A549 treated with ZK216348 at 1 μM for 4 hours (cell line): ENCODE results near the gene ZNF177. TPM values are rescaled to one million over a fixed set of nuclear protein-coding genes. Genes with fewer than 3 reads are reported as not detected.

Experiments used
- total RNA-seq: library from RNA; stranded (reverse); fragments of 200-300 nt; extraction: Qiagen RNA extraction; gene quantifications from 5 replicates; pipeline ENCODE4 v1.2.3, GENCODE V29; 2022; ENCODE audit warnings: low read depth

ZNF177 gene
- total RNA-seq = 0.30 to 0.74 TPM (median 0.62 TPM) in 5 replicates

DNA sequence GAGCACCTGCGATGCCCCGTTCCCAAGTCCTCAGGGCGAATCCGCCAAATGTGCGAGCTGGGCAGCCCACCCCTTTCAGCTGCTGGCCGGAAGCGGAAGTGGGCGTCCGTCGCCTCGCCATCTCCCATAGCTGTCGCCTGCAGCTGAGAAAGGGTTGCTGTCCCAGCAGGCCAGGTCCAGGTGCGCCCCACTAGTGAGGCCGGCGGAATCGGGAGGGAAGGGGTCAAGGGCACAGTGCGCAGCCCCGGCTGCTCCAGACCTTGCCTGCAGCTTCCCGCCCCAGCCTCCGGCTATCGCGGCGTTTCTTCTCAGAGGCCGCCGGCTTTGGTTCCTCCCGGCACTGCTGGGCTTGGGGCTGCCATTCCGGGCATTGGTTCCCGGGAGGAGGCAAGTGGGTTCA, at the start of gene ZNF177:
ZNF177 (plus strand) TSS at position 109 of the 400 bp plus-strand sequence. CDS start 15,299 bp downstream, outside the sequence.

DNA sequence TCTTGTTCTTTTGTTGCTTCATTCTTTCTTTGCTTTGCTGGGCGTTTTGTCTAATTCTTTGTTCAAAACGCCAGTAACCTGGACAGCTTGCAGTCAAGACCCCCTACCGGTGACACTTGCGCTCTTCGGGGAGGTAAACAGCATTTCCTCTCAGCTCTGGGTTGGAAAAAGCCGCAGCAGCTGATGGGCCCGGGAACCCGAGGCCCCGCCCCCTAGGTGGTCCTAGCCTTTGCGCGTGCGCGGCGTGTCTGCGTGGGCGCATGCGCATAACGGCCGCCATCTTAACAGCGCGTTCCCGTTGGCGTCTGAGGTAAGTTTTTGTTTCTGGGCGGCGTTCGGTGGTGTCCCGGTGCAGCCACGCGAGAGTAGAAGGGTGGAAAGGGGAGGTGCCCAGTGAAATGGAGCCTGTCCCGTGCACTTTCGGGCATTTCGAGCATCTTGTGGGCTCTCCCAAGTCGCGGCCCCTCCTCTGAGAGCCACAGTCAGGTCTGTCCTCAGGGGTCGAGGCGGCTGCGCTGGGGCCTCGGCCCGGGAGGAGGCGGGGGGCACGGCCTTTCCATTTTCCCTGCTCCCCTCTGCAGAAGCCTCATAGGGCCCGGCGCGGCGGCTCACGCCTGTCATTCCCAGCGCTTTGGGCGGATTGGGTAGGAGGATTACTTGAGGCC, 38.8 kb upstream of the ZNF177 start, which contains the start of gene ZNF559:
ZNF559 (plus strand) TSS at position 261 of the 665 bp plus-strand sequence. CDS start 14,371 bp downstream, outside the sequence.

Other genes with a start within 250 kb of the ZNF177 start
- gene OR7G1, start 247.2 kb upstream of the ZNF177 start, total RNA-seq = not detected in 5 replicates
- not detected in 5 replicates for gene OR7G3, start 236.1 kb upstream of the ZNF177 start, total RNA-seq
- 16.4 to 20.9 TPM (median 18.9 TPM) in 5 replicates for gene ZNF317, start 222.6 kb upstream of the ZNF177 start, total RNA-seq
- gene OR7D2, start 184.0 kb upstream of the ZNF177 start, total RNA-seq = not detected in 5 replicates
- gene OR7D4, start 143.4 kb upstream of the ZNF177 start, total RNA-seq = not detected in 5 replicates
- not detected in 5 replicates for gene OR7E24, start 112.1 kb upstream of the ZNF177 start, total RNA-seq
- 1.1 to 2.0 TPM (median 1.4 TPM) in 5 replicates for gene ZNF699, start 53.2 kb upstream of the ZNF177 start, total RNA-seq
- gene ZNF559, start 38.8 kb upstream of the ZNF177 start, total RNA-seq = 4.8 to 7.3 TPM (median 5.8 TPM) in 5 replicates
- gene ZNF266, start 72.6 kb downstream of the ZNF177 start, total RNA-seq = 3.6 to 4.3 TPM (median 4.0 TPM) in 5 replicates
- gene ZNF560, start 135.6 kb downstream of the ZNF177 start, total RNA-seq = not detected in 5 replicates
- 0.49 to 1.1 TPM (median 0.73 TPM) in 5 replicates for gene ZNF426, start 175.6 kb downstream of the ZNF177 start, total RNA-seq
- 3.2 to 4.6 TPM (median 3.5 TPM) in 5 replicates for gene ZNF121, start 221.5 kb downstream of the ZNF177 start, total RNA-seq